ENCODE measurements around the gene AGAP1. TPM values are rescaled to one million over a fixed set of nuclear protein-coding genes. Genes with fewer than 3 reads are reported as not detected.
"Not testable (repeated sequence)": the region's sequence is repeated elsewhere in the genome, so short reads cannot be mapped to it uniquely, and the experiment has no call there.

The AGAP1 gene
- polyA plus RNA-seq, 4 donors, result 9.8 to 19.2 (median 15.5) TPM

DNA sequence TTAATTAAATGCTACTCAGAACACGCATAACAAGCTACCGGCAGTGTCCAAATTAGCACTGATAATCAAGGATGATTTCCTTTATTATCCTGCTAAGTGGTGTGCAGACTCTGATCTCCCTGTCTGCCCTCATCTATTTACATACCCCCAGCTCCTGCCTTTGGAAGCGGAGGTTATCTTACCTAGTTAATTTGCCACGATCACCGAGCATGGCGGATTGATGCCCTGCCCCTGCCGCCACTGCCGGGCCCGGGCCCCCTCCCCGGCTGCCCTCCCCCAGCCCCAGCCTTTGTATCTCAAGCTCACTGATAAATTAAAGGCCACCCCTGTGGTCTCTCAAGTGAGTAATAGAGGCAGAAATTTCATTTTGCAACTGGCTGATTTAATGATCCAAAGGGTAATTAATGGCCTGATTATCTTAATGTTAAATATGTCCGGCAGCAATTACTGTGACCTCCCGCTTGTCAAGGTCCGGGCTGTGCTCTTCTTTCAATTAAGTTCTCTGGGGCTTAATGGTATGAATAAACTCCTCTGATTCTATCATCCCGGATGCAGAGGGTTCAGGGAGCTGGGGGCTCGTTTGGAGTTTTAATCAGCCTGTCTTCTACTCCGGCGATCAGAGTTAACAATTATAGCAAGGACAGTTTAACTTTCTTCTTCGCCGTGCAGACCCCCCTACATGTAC lies 560.9 kb downstream of the AGAP1 start:
- Histone ChIP-seq H3K4me3 (ENCODE audit: low read depth in 1 of 3, low read length in 3 of 3) (no peak overlapping the region), H3K27ac (ENCODE audit: low read depth in 1 of 3, low read length in 2 of 3) (no peak overlapping the region), H3K27me3 (ENCODE audit: control insufficient read depth in 3 of 3, insufficient read depth in 3 of 3, low read length in 3 of 3) (no peaks in the 10 kb centered on the region), H3K9me3 (ENCODE audit: control insufficient read depth in 2 of 2, insufficient read depth in 1 of 2, low read depth in 1 of 2, low read length in 1 of 2) (peaks cover 0 to 14% of the 10 kb centered on the region in 2 donors), H3K36me3 (ENCODE audit: control insufficient read depth in 3 of 3, insufficient read depth in 2 of 3, low read depth in 1 of 3, low read length in 3 of 3) (peaks cover 3 to 25% (median 4%) of the 10 kb centered on the region in 3 donors), H3K4me1 (ENCODE audit: control insufficient read depth in 3 of 3, insufficient read depth in 2 of 3, low read depth in 1 of 3, low read length in 2 of 3) (no peaks in the 10 kb centered on the region)
- WGBS, 3 donors, result 69 to 85% (median 78%) methylated on average over 19 of the region's 19 CpGs
- FAIRE-seq, result no peak
- no peak for DNase-seq

DNA sequence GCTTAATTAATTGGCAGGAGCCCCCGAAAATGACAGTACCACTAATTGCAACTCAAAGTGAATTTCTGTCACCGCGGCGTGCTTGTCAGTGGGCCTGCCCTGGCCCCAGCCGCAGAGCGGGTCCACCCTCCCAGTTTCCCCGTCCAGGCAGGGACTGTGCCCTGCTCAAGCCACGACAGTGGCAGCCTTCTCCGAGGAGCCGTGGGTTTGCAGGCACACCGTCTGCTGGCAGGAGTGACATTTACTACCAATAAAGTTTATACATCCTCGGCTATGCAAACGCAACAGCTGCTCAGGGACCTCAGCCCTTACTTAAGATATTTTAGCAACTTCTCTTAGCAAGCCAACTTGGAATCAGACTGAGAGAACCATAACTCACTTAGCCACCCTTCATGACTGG lies 561.6 kb downstream of the AGAP1 start:
- H3K4me3 ChIP-seq (ENCODE audit: low read depth in 1 of 3, low read length in 3 of 3), result no peak overlapping the region
- H3K36me3 ChIP-seq (ENCODE audit: control insufficient read depth in 3 of 3, insufficient read depth in 2 of 3, low read depth in 1 of 3, low read length in 3 of 3), result peaks cover 3 to 25% (median 4%) of the 10 kb centered on the region in 3 donors
- no peaks in the 10 kb centered on the region for H3K4me1 ChIP-seq (ENCODE audit: control insufficient read depth in 3 of 3, insufficient read depth in 2 of 3, low read depth in 1 of 3, low read length in 2 of 3)
- no peaks in the 10 kb centered on the region for H3K27me3 ChIP-seq (ENCODE audit: control insufficient read depth in 3 of 3, insufficient read depth in 3 of 3, low read length in 3 of 3)
- WGBS, 3 donors, result 69 to 89% (median 77%) methylated on average over 13 of the region's 13 CpGs
- no peak for FAIRE-seq
- no peak for DNase-seq
- no peak overlapping the region for H3K27ac ChIP-seq (ENCODE audit: low read depth in 1 of 3, low read length in 2 of 3)
- H3K9me3 ChIP-seq (ENCODE audit: control insufficient read depth in 2 of 2, insufficient read depth in 1 of 2, low read depth in 1 of 2, low read length in 1 of 2), result peaks cover 0 to 14% of the 10 kb centered on the region in 2 donors

DNA sequence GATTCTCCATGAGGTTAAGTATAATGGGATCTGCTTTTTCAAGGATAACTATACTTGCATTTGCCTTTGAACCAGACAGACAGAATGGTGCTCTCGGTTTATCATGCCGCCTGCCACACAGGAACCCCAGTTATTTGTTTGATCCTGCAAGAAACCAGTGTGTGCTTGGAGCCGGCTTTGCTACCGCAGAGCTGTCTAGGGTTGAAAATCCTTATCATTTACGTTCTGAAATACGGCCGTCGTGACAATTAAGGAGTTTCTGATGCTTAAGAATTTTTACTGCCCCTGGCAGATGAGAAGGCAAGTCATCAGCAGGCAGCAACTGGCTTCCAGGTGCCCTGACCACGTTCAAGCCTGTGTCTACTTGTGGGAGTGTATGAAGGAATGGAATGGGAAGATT lies 562.3 kb downstream of the AGAP1 start:
- 90 to 95% (median 92%) methylated on average over 9 of the region's 9 CpGs for WGBS, 3 donors
- Histone ChIP-seq H3K27me3 (ENCODE audit: control insufficient read depth in 3 of 3, insufficient read depth in 3 of 3, low read length in 3 of 3) (no peaks in the 10 kb centered on the region), H3K27ac (ENCODE audit: low read depth in 1 of 3, low read length in 2 of 3) (no peak overlapping the region), H3K36me3 (ENCODE audit: control insufficient read depth in 3 of 3, insufficient read depth in 2 of 3, low read depth in 1 of 3, low read length in 3 of 3) (peaks cover 3 to 27% (median 5%) of the 10 kb centered on the region in 3 donors), H3K4me3 (ENCODE audit: low read depth in 1 of 3, low read length in 3 of 3) (no peak overlapping the region), H3K4me1 (ENCODE audit: control insufficient read depth in 3 of 3, insufficient read depth in 2 of 3, low read depth in 1 of 3, low read length in 2 of 3) (no peaks in the 10 kb centered on the region), H3K9me3 (ENCODE audit: control insufficient read depth in 2 of 2, insufficient read depth in 1 of 2, low read depth in 1 of 2, low read length in 1 of 2) (peaks cover 0 to 14% of the 10 kb centered on the region in 2 donors)
- DNase-seq (no peak), FAIRE-seq (no peak)

GRCh38 chr2:236057375-236057774 lies 563.5 kb downstream of the AGAP1 start:
- H3K36me3 ChIP-seq (ENCODE audit: control insufficient read depth in 3 of 3, insufficient read depth in 2 of 3, low read depth in 1 of 3, low read length in 3 of 3), result peaks cover 3 to 19% (median 6%) of the 10 kb centered on the region in 3 donors
- H3K4me3 ChIP-seq (ENCODE audit: low read depth in 1 of 3, low read length in 3 of 3), result no peak overlapping the region
- FAIRE-seq, result no peak
- H3K27me3 ChIP-seq (ENCODE audit: control insufficient read depth in 3 of 3, insufficient read depth in 3 of 3, low read length in 3 of 3), result no peaks in the 10 kb centered on the region
- DNase-seq, result no peak
- 79 to 85% (median 81%) methylated on average over 4 of the region's 4 CpGs for WGBS, 3 donors
- H3K27ac ChIP-seq (ENCODE audit: low read depth in 1 of 3, low read length in 2 of 3), result no peak overlapping the region
- H3K4me1 ChIP-seq (ENCODE audit: control insufficient read depth in 3 of 3, insufficient read depth in 2 of 3, low read depth in 1 of 3, low read length in 2 of 3), result no peaks in the 10 kb centered on the region
- peaks cover 0 to 14% of the 10 kb centered on the region in 2 donors for H3K9me3 ChIP-seq (ENCODE audit: control insufficient read depth in 2 of 2, insufficient read depth in 1 of 2, low read depth in 1 of 2, low read length in 1 of 2)

DNA sequence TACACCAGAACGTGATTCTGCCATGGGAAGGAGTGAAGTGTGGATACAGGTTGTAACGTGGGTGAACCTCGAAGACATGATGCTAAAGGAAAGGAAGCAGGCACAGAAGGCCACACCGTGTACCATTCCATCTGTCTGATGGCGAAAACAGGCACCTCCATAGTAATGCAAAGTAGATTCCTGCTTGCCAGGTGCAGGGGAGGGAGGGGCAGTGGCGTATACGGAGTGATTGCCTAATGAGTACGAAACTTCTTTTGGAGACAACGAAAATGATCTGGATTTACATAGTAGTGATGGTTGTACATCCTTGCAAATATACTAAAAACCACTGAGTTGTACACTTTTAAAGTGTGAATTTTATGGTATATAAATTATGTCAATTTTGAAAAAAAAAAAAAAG lies 567.7 kb downstream of the AGAP1 start:
- H3K27ac ChIP-seq (ENCODE audit: low read depth in 1 of 3, low read length in 2 of 3), result no peak overlapping the region
- peaks cover 3 to 31% (median 4%) of the 10 kb centered on the region in 3 donors for H3K36me3 ChIP-seq (ENCODE audit: control insufficient read depth in 3 of 3, insufficient read depth in 2 of 3, low read depth in 1 of 3, low read length in 3 of 3)
- no peak overlapping the region for H3K4me3 ChIP-seq (ENCODE audit: low read depth in 1 of 3, low read length in 3 of 3)
- H3K4me1 ChIP-seq (ENCODE audit: control insufficient read depth in 3 of 3, insufficient read depth in 2 of 3, low read depth in 1 of 3, low read length in 2 of 3), result no peaks in the 10 kb centered on the region
- peaks cover 0 to 14% of the 10 kb centered on the region in 2 donors for H3K9me3 ChIP-seq (ENCODE audit: control insufficient read depth in 2 of 2, insufficient read depth in 1 of 2, low read depth in 1 of 2, low read length in 1 of 2)
- no peaks in the 10 kb centered on the region for H3K27me3 ChIP-seq (ENCODE audit: control insufficient read depth in 3 of 3, insufficient read depth in 3 of 3, low read length in 3 of 3)
- FAIRE-seq (no peak), DNase-seq (no peak)
- 51 to 76% (median 66%) methylated on average over 8 to 9 of the region's 9 CpGs for WGBS, 3 donors

- DNase-seq (no peak), FAIRE-seq (no peak)
- 86 to 91% (median 88%) methylated on average over 12 of the region's 12 CpGs for WGBS, 3 donors
- peaks cover 0 to 14% of the 10 kb centered on the region in 2 donors for H3K9me3 ChIP-seq (ENCODE audit: control insufficient read depth in 2 of 2, insufficient read depth in 1 of 2, low read depth in 1 of 2, low read length in 1 of 2)
- H3K4me1 ChIP-seq (ENCODE audit: control insufficient read depth in 3 of 3, insufficient read depth in 2 of 3, low read depth in 1 of 3, low read length in 2 of 3), result no peaks in the 10 kb centered on the region
- H3K36me3 ChIP-seq (ENCODE audit: control insufficient read depth in 3 of 3, insufficient read depth in 2 of 3, low read depth in 1 of 3, low read length in 3 of 3), result peaks cover 3 to 28% (median 4%) of the 10 kb centered on the region in 3 donors
- H3K27ac ChIP-seq (ENCODE audit: low read depth in 1 of 3, low read length in 2 of 3), result no peak overlapping the region
- H3K27me3 ChIP-seq (ENCODE audit: control insufficient read depth in 3 of 3, insufficient read depth in 3 of 3, low read length in 3 of 3), result no peaks in the 10 kb centered on the region
- H3K4me3 ChIP-seq (ENCODE audit: low read depth in 1 of 3, low read length in 3 of 3), result no peak overlapping the region
Measured at GRCh38 chr2:236061899-236062298, 568.1 kb downstream of the AGAP1 start.

GRCh38 chr2:236062806-236063205 lies 569.0 kb downstream of the AGAP1 start:
- FAIRE-seq, DNase-seq: not testable (repeated sequence)
- WGBS, 3 donors, result 94 to 97% (median 95%) methylated on average over 5 of the region's 5 CpGs

DNA sequence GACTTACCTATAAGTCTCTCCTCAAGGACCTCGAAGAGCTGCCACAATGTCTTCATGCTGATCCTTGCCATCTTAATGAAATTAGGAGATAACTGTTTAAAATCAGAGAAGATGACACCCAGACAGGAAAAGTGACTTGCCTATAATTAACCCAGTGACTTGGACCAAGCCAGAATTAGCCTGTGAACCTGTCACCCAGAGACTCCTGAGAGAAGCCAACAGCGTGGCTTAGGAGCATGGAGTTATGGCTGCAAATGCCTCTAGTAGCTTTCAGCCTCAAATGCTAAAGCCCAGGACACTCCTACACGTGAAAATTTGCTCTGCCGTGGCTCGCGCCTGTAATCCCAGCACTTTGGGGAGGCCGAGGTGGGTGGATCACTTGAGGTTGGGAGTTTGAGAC lies 570.2 kb downstream of the AGAP1 start:
- no peaks in the 10 kb centered on the region for H3K4me1 ChIP-seq (ENCODE audit: control insufficient read depth in 3 of 3, insufficient read depth in 2 of 3, low read depth in 1 of 3, low read length in 2 of 3)
- FAIRE-seq (no peak), DNase-seq (no peak)
- peaks cover 0 to 28% (median 2%) of the 10 kb centered on the region in 3 donors for H3K36me3 ChIP-seq (ENCODE audit: control insufficient read depth in 3 of 3, insufficient read depth in 2 of 3, low read depth in 1 of 3, low read length in 3 of 3)
- no peaks in the 10 kb centered on the region for H3K9me3 ChIP-seq (ENCODE audit: control insufficient read depth in 2 of 2, insufficient read depth in 1 of 2, low read depth in 1 of 2, low read length in 1 of 2)
- H3K4me3 ChIP-seq (ENCODE audit: low read depth in 1 of 3, low read length in 3 of 3), result no peak overlapping the region
- H3K27ac ChIP-seq (ENCODE audit: low read depth in 1 of 3, low read length in 2 of 3), result no peak overlapping the region
- H3K27me3 ChIP-seq (ENCODE audit: control insufficient read depth in 3 of 3, insufficient read depth in 3 of 3, low read length in 3 of 3), result no peaks in the 10 kb centered on the region
- WGBS, 3 donors, result 85 to 95% (median 91%) methylated on average over 7 of the region's 7 CpGs

More at GRCh38 chr2:236062806-236063205, 569.0 kb downstream of the AGAP1 start:
- H3K27ac ChIP-seq (ENCODE audit: low read depth in 1 of 3, low read length in 2 of 3); H3K27me3 ChIP-seq (ENCODE audit: control insufficient read depth in 3 of 3, insufficient read depth in 3 of 3, low read length in 3 of 3); H3K4me3 ChIP-seq (ENCODE audit: low read depth in 1 of 3, low read length in 3 of 3); H3K4me1 ChIP-seq (ENCODE audit: control insufficient read depth in 3 of 3, insufficient read depth in 2 of 3, low read depth in 1 of 3, low read length in 2 of 3); H3K9me3 ChIP-seq (ENCODE audit: control insufficient read depth in 2 of 2, insufficient read depth in 1 of 2, low read depth in 1 of 2, low read length in 1 of 2): not testable (repeated sequence)
- peaks cover 3 to 27% (median 3%) of the 10 kb centered on the region in 3 donors for H3K36me3 ChIP-seq (ENCODE audit: control insufficient read depth in 3 of 3, insufficient read depth in 2 of 3, low read depth in 1 of 3, low read length in 3 of 3)
